GM23338 (cell line): ENCODE measurements around the gene BEND5. TPM values are rescaled to one million over a fixed set of nuclear protein-coding genes. Genes with fewer than 3 reads are reported as not detected.
A peak's percentile ranks its signal among the peaks of the same experiment; 100 is the strongest.

Experiments used
- ATAC-seq: fragments of 200-7000 bp; cut with Tn5 transposase; 3 replicates; pipeline ENCODE4 v1.9.1; 2020
- DNase-seq: peaks from one replicate; pipeline ENCODE4 v3.0.0-alpha.2; 2015; ENCODE audit warnings: low spot score
- H2AFZ ChIP-seq: fragments of 200-600 bp; sonication (generic); 2 replicates; pipeline ENCODE4 v1.8.0; 2016; ENCODE audit warnings: antibody characterized with exemption, mild to moderate bottlenecking, moderate library complexity
- H3F3A ChIP-seq: fragments of 200-600 bp; sonication (generic); replicated peaks from 2 replicates; pipeline ENCODE4 v1.8.0; 2017; ENCODE audit warnings: antibody characterized with exemption, mixed run types, low read depth
- H3K27ac ChIP-seq: fragments of 200-600 bp; sonication (generic); 2 replicates; pipeline ENCODE4 v1.6.1; 2016; ENCODE audit warnings: low read depth
- H3K27me3 ChIP-seq: fragments of 200-600 bp; sonication (generic); 2 replicates; pipeline ENCODE4 v1.8.0; 2016; ENCODE audit warnings: mild to moderate bottlenecking, mixed run types, moderate library complexity; ENCODE audit not compliant: insufficient read depth
- H3K36me3 ChIP-seq: fragments of 200-600 bp; sonication (generic); 2 replicates; pipeline ENCODE4 v1.8.0; 2016; ENCODE audit warnings: mild to moderate bottlenecking; ENCODE audit not compliant: insufficient read depth
- H3K4me1 ChIP-seq: fragments of 200-600 bp; sonication (generic); 2 replicates; pipeline ENCODE4 v1.8.0; 2016; ENCODE audit warnings: mild to moderate bottlenecking, moderate library complexity; ENCODE audit not compliant: insufficient read depth
- H3K4me2 ChIP-seq: fragments of 200-600 bp; sonication (generic); 2 replicates; pipeline ENCODE4 v1.7.1; 2017; ENCODE audit warnings: mixed run types
- H3K4me3 ChIP-seq: fragments of 200-600 bp; sonication (generic); 2 replicates; pipeline ENCODE4 v1.6.1; 2016; ENCODE audit warnings: mixed run types
- H3K79me2 ChIP-seq: fragments of 200-600 bp; sonication (generic); replicated peaks from 2 replicates; pipeline ENCODE4 v1.8.0; 2017; ENCODE audit warnings: mild to moderate bottlenecking; ENCODE audit not compliant: insufficient read depth
- H3K9me2 ChIP-seq: fragments of 200-600 bp; sonication (generic); 2 replicates; pipeline ENCODE4 v1.8.0; 2017; ENCODE audit not compliant: insufficient read depth
- H4K20me1 ChIP-seq: fragments of 200-600 bp; sonication (generic); replicated peaks from 2 replicates; pipeline ENCODE4 v1.8.0; 2017; ENCODE audit warnings: mild to moderate bottlenecking; ENCODE audit not compliant: insufficient read depth
- H3K27ac Mint-ChIP-seq: 2 replicates; pipeline ENCODE4 v1.8.0; 2020; ENCODE audit warnings: inconsistent platforms, mild to moderate bottlenecking, moderate library complexity, mixed read lengths
- H3K27me3 Mint-ChIP-seq: 3 replicates; pipeline ENCODE4 v1.8.0; 2022; ENCODE audit warnings: low read depth, mild to moderate bottlenecking, moderate library complexity, mixed read lengths, inconsistent platforms; ENCODE audit not compliant: insufficient read depth, poor library complexity
- H3K36me3 Mint-ChIP-seq: 3 replicates; pipeline ENCODE4 v1.8.0; 2021; ENCODE audit warnings: low read depth, mild to moderate bottlenecking, inconsistent platforms, moderate library complexity, mixed read lengths
- H3K4me1 Mint-ChIP-seq: 3 replicates; pipeline ENCODE4 v1.8.0; 2020; ENCODE audit warnings: mild to moderate bottlenecking, inconsistent platforms, mixed read lengths
- H3K4me3 Mint-ChIP-seq: 3 replicates; pipeline ENCODE4 v1.8.0; 2021; ENCODE audit warnings: moderate library complexity, mild to moderate bottlenecking, inconsistent platforms, mixed read lengths
- H3K9me3 Mint-ChIP-seq: 3 replicates; pipeline ENCODE4 v1.8.0; 2020; ENCODE audit warnings: moderate library complexity, mild to moderate bottlenecking, inconsistent platforms, mixed read lengths
- CREB1 ChIP-seq: fragments of 250-450 bp; sonication (Bioruptor Pico); IDR thresholded peaks from 2 replicates; pipeline ENCODE4 v1.5.0; 2020; ENCODE audit warnings: low read depth, mild to moderate bottlenecking, moderate library complexity
- CTCF ChIP-seq, 2 experiments: fragments of 200-600 bp in 1 of 2; sonication (generic) in 1 of 2; conservative IDR thresholded peaks; 2 replicates each; pipeline versions ENCODE4 v1.5.1 to v1.6.1; 2016 to 2017; ENCODE audit warnings: antibody characterized with exemption in 2 of 2, low read depth in 2 of 2, mild to moderate bottlenecking in 2 of 2, moderate library complexity in 1 of 2
- EZH2 ChIP-seq: fragments of 200-600 bp; sonication (generic); IDR thresholded peaks from one replicate; pipeline ENCODE4 v1.8.0; 2017; ENCODE audit warnings: antibody characterized with exemption, mild to moderate bottlenecking, low read depth; ENCODE audit not compliant: unreplicated experiment
- EZH2phosphoT487 ChIP-seq: fragments of 200-600 bp; sonication (generic); IDR thresholded peaks from one replicate; pipeline ENCODE4 v1.8.1; 2018; ENCODE audit warnings: antibody characterized with exemption; ENCODE audit not compliant: unreplicated experiment
- NANOG ChIP-seq: IDR thresholded peaks from 2 replicates; pipeline ENCODE4 v1.6.1; 2016; ENCODE audit warnings: antibody characterized with exemption, borderline replicate concordance
- POLR2AphosphoS5 ChIP-seq: IDR thresholded peaks from 2 replicates; pipeline ENCODE4 v1.6.1; 2016; ENCODE audit warnings: antibody characterized with exemption, low read depth
- ZNF462 ChIP-seq: fragments of 250-450 bp; sonication (Bioruptor Pico); IDR thresholded peaks from 2 replicates; pipeline ENCODE4 v1.5.0; 2020; ENCODE audit warnings: mild to moderate bottlenecking, moderate library complexity
- polyA plus RNA-seq: library from polyadenylated mRNA; unstranded; fragments of >200 nt; fragmentation: Nextera tagmentation; extraction: Ambion mirVana; gene quantifications from 2 replicates; pipeline ENCODE4 v1.2.1, GENCODE V29; 2016
- total RNA-seq: library from RNA; depleted of rRNA; stranded (reverse); fragments of >200 nt; shearing (Covaris generic); gene quantifications from 2 replicates; pipeline ENCODE4 v1.2.3, GENCODE V29; 2014

The BEND5 gene
- total and polyA plus RNA-seq, 2 experiments from 2014 or later = 6.8 to 12.3 TPM

- Mint-ChIP-seq H3K36me3 (no peaks in the 10 kb centered on the region), H3K27ac (no peak overlapping the region), H3K4me3 (no peak overlapping the region), H3K4me1 (peaks cover 17% of the 10 kb centered on the region), H3K9me3 (no peaks in the 10 kb centered on the region), H3K27me3 (peaks cover 1% of the 10 kb centered on the region)
- peak; percentile 14 for DNase-seq
- Histone ChIP-seq H3F3A (no peaks in the 10 kb centered on the region), H3K4me2 (no peak overlapping the region), H2AFZ (no peak overlapping the region), H3K27ac (no peak overlapping the region), H3K4me3 (no peak overlapping the region), H3K9me2 (no peaks in the 10 kb centered on the region), H3K79me2 (no peaks in the 10 kb centered on the region), H3K36me3 (no peaks in the 10 kb centered on the region), H3K27me3 (no peaks in the 10 kb centered on the region), H4K20me1 (no peaks in the 10 kb centered on the region), H3K4me1 (peaks cover 6% of the 10 kb centered on the region)
- TF ChIP-seq EZH2phosphoT487 = no peak
- no peak for TF ChIP-seq POLR2AphosphoS5
- no peak for TF ChIP-seq ZNF462 (CRISPR knock-in tag)
- TF ChIP-seq EZH2 = no peak
- no peak for TF ChIP-seq CREB1 (CRISPR knock-in tag)
- ATAC-seq = no peak
Observed at GRCh38 chr1:48744032-48744431, 32.7 kb downstream of the BEND5 start.

GRCh38 chr1:48743480-48743879 is 33.2 kb downstream of the BEND5 start:
- Mint-ChIP-seq H3K9me3 (no peaks in the 10 kb centered on the region), H3K4me1 (peaks cover 17% of the 10 kb centered on the region), H3K4me3 (no peak overlapping the region), H3K36me3 (no peaks in the 10 kb centered on the region), H3K27ac (no peak overlapping the region), H3K27me3 (peaks cover 1% of the 10 kb centered on the region)
- DNase-seq (no peak), ATAC-seq (no peak; the same call in 2 of the 3 replicates)
- no peaks in the 10 kb centered on the region for H4K20me1 ChIP-seq
- no peak overlapping the region for H3K4me3 ChIP-seq
- H3F3A ChIP-seq = no peaks in the 10 kb centered on the region
- H3K36me3 ChIP-seq = no peaks in the 10 kb centered on the region
- no peak overlapping the region for H3K4me2 ChIP-seq
- H2AFZ ChIP-seq = no peak overlapping the region
- no peaks in the 10 kb centered on the region for H3K27me3 ChIP-seq
- no peak for TF ChIP-seq NANOG
- 0 out of 4 replicates have a peak, but pooled peaks of 1 of the 2 experiments have one; percentile 2 for TF ChIP-seq CTCF (conservative IDR thresholded peaks at IDR 0.05; ENCODE audit: low read depth in 2 of 2)
- no peaks in the 10 kb centered on the region for H3K79me2 ChIP-seq
- peaks cover 6% of the 10 kb centered on the region for H3K4me1 ChIP-seq
- H3K27ac ChIP-seq = no peak overlapping the region
- no peaks in the 10 kb centered on the region for H3K9me2 ChIP-seq
